ENCODE measurements around the gene FREM2.

Gene FREM2

DNA sequence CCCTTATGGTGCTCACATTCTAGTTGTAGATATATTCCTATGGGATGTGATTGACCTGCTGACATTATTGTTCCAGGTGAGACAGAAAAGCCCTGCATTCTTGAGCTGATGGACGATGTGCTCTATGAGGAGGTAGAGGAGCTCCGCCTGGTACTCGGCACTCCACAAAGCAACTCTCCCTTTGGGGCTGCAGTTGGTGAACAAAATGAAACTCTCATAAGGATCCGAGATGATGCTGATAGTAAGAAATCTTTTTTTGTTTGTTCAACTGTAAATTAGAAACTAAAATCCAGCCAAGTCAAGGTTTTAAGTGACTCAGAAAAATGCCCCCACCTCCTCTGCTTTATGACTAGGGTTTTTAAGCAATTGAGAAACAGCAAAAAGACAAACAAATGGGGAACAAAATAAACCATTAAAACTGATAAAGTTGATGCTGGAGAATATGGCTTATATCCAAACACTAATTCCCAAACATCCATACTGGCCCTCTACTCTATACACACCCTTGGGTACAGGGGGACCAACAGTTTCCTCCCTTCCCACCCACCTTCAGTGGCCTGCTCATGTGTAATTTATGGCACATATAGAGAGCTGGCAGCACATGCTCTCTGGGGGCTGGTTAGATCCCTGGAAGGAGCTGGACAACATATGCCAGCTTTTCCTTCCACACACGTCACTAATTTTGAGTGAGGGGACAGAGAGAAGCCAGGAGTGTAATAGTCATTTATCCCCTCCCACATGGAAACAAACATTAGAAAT is 164.2 kb downstream of the FREM2 start:
- no peak overlapping the region for H3K27ac Mint-ChIP-seq
- no peaks in the 10 kb centered on the region for H3K27me3 Mint-ChIP-seq (ENCODE audit: low read depth)
- DNase-seq (ENCODE audit: low spot score), result no peak
- no peaks in the 10 kb centered on the region for H3K9me3 Mint-ChIP-seq
- H3K4me3 Mint-ChIP-seq, result no peak overlapping the region
- no peaks in the 10 kb centered on the region for H3K36me3 Mint-ChIP-seq (ENCODE audit: low read depth)
- no peaks in the 10 kb centered on the region for H3K4me1 Mint-ChIP-seq (ENCODE audit: low read depth)

GRCh38 chr13:38854226-38854625 is 167.3 kb downstream of the FREM2 start:
- Mint-ChIP-seq H3K4me3 (no peak overlapping the region), H3K27me3 (ENCODE audit: low read depth) (no peaks in the 10 kb centered on the region), H3K36me3 (ENCODE audit: low read depth) (no peaks in the 10 kb centered on the region), H3K9me3 (no peaks in the 10 kb centered on the region), H3K27ac (no peak overlapping the region), H3K4me1 (ENCODE audit: low read depth) (no peaks in the 10 kb centered on the region)
- DNase-seq (ENCODE audit: low spot score), result no peak

DNA sequence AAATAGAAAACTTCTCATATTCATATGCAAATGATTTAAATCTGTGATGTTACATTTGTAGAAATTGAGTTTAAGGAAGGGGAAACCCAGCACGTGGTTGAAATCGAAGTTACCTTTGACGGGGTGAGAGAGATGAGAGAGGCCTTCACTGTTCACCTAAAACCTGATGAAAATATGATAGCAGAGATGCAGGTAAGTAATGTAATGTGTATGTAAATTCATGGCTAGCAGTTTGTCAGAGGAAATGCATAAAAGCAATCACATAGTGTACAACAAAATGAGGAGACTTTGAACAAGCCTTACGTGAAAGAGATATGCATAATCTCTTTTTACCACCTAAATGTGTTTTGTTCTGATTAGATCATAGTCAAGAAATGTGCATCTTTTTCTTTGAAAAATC is 169.2 kb downstream of the FREM2 start:
- Mint-ChIP-seq H3K4me3 (no peak overlapping the region), H3K27ac (no peak overlapping the region), H3K27me3 (ENCODE audit: low read depth) (no peaks in the 10 kb centered on the region), H3K4me1 (ENCODE audit: low read depth) (no peaks in the 10 kb centered on the region), H3K9me3 (no peaks in the 10 kb centered on the region), H3K36me3 (ENCODE audit: low read depth) (no peaks in the 10 kb centered on the region)
- no peak for DNase-seq (ENCODE audit: low spot score)

GRCh38 chr13:38862443-38862842 is 175.6 kb downstream of the FREM2 start:
- no peaks in the 10 kb centered on the region for H3K36me3 Mint-ChIP-seq (ENCODE audit: low read depth)
- DNase-seq (ENCODE audit: low spot score), result no peak
- no peaks in the 10 kb centered on the region for H3K4me1 Mint-ChIP-seq (ENCODE audit: low read depth)
- H3K9me3 Mint-ChIP-seq, result no peaks in the 10 kb centered on the region
- no peak overlapping the region for H3K27ac Mint-ChIP-seq
- no peaks in the 10 kb centered on the region for H3K27me3 Mint-ChIP-seq (ENCODE audit: low read depth)
- no peak overlapping the region for H3K4me3 Mint-ChIP-seq

GRCh38 chr13:38863536-38863935 is 176.7 kb downstream of the FREM2 start:
- Mint-ChIP-seq H3K36me3 (ENCODE audit: low read depth) (no peaks in the 10 kb centered on the region), H3K9me3 (no peaks in the 10 kb centered on the region), H3K27me3 (ENCODE audit: low read depth) (peaks cover 2% of the 10 kb centered on the region), H3K27ac (no peak overlapping the region), H3K4me3 (no peak overlapping the region), H3K4me1 (ENCODE audit: low read depth) (no peaks in the 10 kb centered on the region)
- no peak for DNase-seq (ENCODE audit: low spot score)

DNA sequence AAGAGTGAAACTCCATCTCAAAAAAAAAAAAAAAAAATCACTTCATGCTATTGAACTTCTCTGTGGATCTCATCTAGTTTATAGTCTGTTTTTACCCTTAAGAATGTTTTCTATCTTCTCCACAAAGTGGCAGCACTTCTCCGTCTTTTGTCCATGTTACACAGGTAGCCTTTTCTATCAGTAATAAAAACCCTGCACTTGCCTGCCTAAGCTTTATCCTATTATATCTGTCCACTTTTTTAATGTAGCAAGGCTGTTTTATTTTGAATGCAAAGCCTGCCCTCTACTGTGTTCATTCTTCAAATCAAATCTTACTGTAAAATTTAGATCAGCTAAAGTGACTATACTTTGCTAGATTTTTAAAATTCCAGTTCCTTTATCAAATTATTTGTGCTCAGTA is 179.8 kb downstream of the FREM2 start:
- Mint-ChIP-seq H3K36me3 (ENCODE audit: low read depth) (no peaks in the 10 kb centered on the region), H3K27ac (no peak overlapping the region)

GRCh38 chr13:38868399-38868798 is 181.5 kb downstream of the FREM2 start:
- no peaks in the 10 kb centered on the region for H3K4me1 Mint-ChIP-seq (ENCODE audit: low read depth)
- H3K9me3 Mint-ChIP-seq, result no peaks in the 10 kb centered on the region
- H3K27ac Mint-ChIP-seq, result no peak overlapping the region
- H3K27me3 Mint-ChIP-seq (ENCODE audit: low read depth), result peaks cover 2% of the 10 kb centered on the region
- H3K36me3 Mint-ChIP-seq (ENCODE audit: low read depth), result no peaks in the 10 kb centered on the region
- H3K4me3 Mint-ChIP-seq, result no peak overlapping the region
- no peak for DNase-seq (ENCODE audit: low spot score)

More for the DNA sequence above, 179.8 kb downstream of the FREM2 start:
- H3K9me3 Mint-ChIP-seq, result no peaks in the 10 kb centered on the region
- no peak for DNase-seq (ENCODE audit: low spot score)
- no peaks in the 10 kb centered on the region for H3K4me1 Mint-ChIP-seq (ENCODE audit: low read depth)
- no peak overlapping the region for H3K4me3 Mint-ChIP-seq
- peaks cover 2% of the 10 kb centered on the region for H3K27me3 Mint-ChIP-seq (ENCODE audit: low read depth)

- no peak overlapping the region for H3K27ac Mint-ChIP-seq
- no peaks in the 10 kb centered on the region for H3K4me1 Mint-ChIP-seq (ENCODE audit: low read depth)
- H3K4me3 Mint-ChIP-seq, result no peak overlapping the region
- H3K36me3 Mint-ChIP-seq (ENCODE audit: low read depth), result no peaks in the 10 kb centered on the region
- H3K27me3 Mint-ChIP-seq (ENCODE audit: low read depth), result peaks cover 2% of the 10 kb centered on the region
- H3K9me3 Mint-ChIP-seq, result no peaks in the 10 kb centered on the region
- DNase-seq (ENCODE audit: low spot score), result no peak
Measured at GRCh38 chr13:38868870-38869269, 182.0 kb downstream of the FREM2 start.

DNA sequence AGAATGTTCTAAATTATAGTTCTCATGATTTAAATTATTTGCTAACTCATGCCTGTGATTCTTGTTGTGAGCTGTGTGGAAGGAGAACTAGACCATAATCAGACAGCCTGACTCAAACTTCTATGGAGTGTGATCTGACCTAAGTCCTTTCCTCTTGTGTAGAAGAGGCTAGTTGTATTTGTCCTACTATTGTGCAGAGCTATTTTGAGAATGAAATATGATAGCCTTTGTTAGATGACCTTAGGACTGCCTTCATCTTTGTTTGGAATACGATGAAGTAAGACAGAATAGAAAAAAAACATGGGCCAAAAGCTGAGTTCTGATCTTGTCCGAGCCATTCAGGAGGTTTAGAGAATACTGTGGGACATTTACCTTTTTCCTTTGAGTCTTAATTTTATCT is 184.4 kb downstream of the FREM2 start:
- no peaks in the 10 kb centered on the region for H3K4me1 Mint-ChIP-seq (ENCODE audit: low read depth)

DNA sequence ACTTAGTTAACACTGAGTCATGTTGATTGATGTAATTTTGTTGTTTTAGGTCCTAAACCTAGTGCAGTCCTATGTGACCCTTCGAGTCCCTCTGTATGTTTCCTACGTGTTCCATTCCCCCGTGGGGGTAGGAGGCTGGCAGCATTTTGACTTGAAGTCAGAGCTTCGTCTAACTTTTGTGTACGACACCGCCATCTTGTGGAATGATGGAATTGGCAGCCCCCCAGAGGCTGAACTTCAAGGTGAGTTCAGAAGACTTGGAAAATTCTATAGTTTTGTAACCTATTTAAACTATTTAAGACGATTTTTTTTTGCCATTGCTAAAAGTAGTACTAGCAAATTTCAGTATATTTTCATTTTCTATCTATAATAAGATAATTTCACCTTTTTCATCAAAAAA is 185.8 kb downstream of the FREM2 start:
- DNase-seq (ENCODE audit: low spot score), result no peak
- H3K27ac Mint-ChIP-seq, result no peak overlapping the region

More for the DNA sequence above, 184.4 kb downstream of the FREM2 start:
- no peak overlapping the region for H3K27ac Mint-ChIP-seq
- no peaks in the 10 kb centered on the region for H3K36me3 Mint-ChIP-seq (ENCODE audit: low read depth)
- DNase-seq (ENCODE audit: low spot score), result no peak
- peaks cover 2% of the 10 kb centered on the region for H3K27me3 Mint-ChIP-seq (ENCODE audit: low read depth)
- H3K4me3 Mint-ChIP-seq, result no peak overlapping the region
- no peaks in the 10 kb centered on the region for H3K9me3 Mint-ChIP-seq

GRCh38 chr13:38875186-38875875 is 188.5 kb downstream of the FREM2 start:
- H3K9me3 Mint-ChIP-seq, result no peaks in the 10 kb centered on the region
- no peak overlapping the region for H3K4me3 Mint-ChIP-seq
- DNase-seq (ENCODE audit: low spot score), result no peak
- H3K4me1 Mint-ChIP-seq (ENCODE audit: low read depth), result no peaks in the 10 kb centered on the region
- no peak overlapping the region for H3K27ac Mint-ChIP-seq
- no peaks in the 10 kb centered on the region for H3K27me3 Mint-ChIP-seq (ENCODE audit: low read depth)
- H3K36me3 Mint-ChIP-seq (ENCODE audit: low read depth), result no peaks in the 10 kb centered on the region

More for the DNA sequence above, 185.8 kb downstream of the FREM2 start:
- Mint-ChIP-seq H3K9me3 (no peaks in the 10 kb centered on the region), H3K4me1 (ENCODE audit: low read depth) (no peaks in the 10 kb centered on the region), H3K36me3 (ENCODE audit: low read depth) (no peaks in the 10 kb centered on the region), H3K27me3 (ENCODE audit: low read depth) (peaks cover 2% of the 10 kb centered on the region), H3K4me3 (no peak overlapping the region)

- Mint-ChIP-seq H3K4me1 (ENCODE audit: low read depth) (no peaks in the 10 kb centered on the region), H3K4me3 (no peak overlapping the region), H3K27me3 (ENCODE audit: low read depth) (no peaks in the 10 kb centered on the region), H3K9me3 (no peaks in the 10 kb centered on the region), H3K27ac (no peak overlapping the region), H3K36me3 (ENCODE audit: low read depth) (no peaks in the 10 kb centered on the region)
- DNase-seq (ENCODE audit: low spot score), result no peak
Measured at GRCh38 chr13:38879278-38879677, 192.4 kb downstream of the FREM2 start.

GRCh38 chr13:38879786-38880185 is 192.9 kb downstream of the FREM2 start:
- H3K36me3 Mint-ChIP-seq (ENCODE audit: low read depth), result no peaks in the 10 kb centered on the region
- H3K4me3 Mint-ChIP-seq, result no peak overlapping the region
- no peaks in the 10 kb centered on the region for H3K4me1 Mint-ChIP-seq (ENCODE audit: low read depth)
- DNase-seq (ENCODE audit: low spot score), result no peak
- no peaks in the 10 kb centered on the region for H3K9me3 Mint-ChIP-seq
- no peak overlapping the region for H3K27ac Mint-ChIP-seq
- H3K27me3 Mint-ChIP-seq (ENCODE audit: low read depth), result no peaks in the 10 kb centered on the region

DNA sequence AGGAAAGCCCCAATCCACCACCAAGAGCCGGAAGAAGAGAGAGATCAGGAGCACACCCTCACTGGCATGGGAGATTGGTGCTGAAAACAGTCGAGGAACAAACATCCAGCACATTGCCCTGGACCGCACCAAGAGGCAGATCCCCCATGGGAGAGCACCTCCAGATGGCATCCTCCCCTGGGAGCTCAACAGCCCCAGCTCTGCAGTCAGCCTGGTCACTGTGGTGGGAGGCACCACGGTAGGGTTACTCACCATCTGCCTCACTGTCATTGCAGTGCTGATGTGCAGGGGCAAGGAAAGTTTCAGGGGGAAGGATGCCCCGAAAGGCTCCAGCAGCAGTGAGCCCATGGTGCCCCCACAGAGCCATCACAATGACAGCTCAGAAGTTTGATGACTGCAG is 193.5 kb downstream of the FREM2 start:
- H3K27me3 Mint-ChIP-seq (ENCODE audit: low read depth), result peaks cover 2% of the 10 kb centered on the region
- H3K36me3 Mint-ChIP-seq (ENCODE audit: low read depth), result no peaks in the 10 kb centered on the region
- peaks cover 2% of the 10 kb centered on the region for H3K4me1 Mint-ChIP-seq (ENCODE audit: low read depth)
- no peak overlapping the region for H3K4me3 Mint-ChIP-seq
- no peak overlapping the region for H3K27ac Mint-ChIP-seq
- H3K9me3 Mint-ChIP-seq, result no peaks in the 10 kb centered on the region
- no peak for DNase-seq (ENCODE audit: low spot score)
